Lung (tissue), 12 donors: ENCODE data around the gene ITGA11. TPM values are rescaled to one million over a fixed set of nuclear protein-coding genes. Genes with fewer than 3 reads are reported as not detected.
A peak's percentile ranks its signal among the peaks of the same experiment; 100 is the strongest.

Experiments used
- ATAC-seq: fragments of 200-7000 bp; cut with Tn5 transposase; one replicate; pipeline ENCODE4 v1.9.1; 2020; ENCODE audit warnings: moderate number of reproducible peaks; ENCODE audit not compliant: insufficient read depth, low FRiP score
- DNase-seq, 3 donors: peaks; one replicate each; pipeline ENCODE4 v3.0.0-alpha.2; 2013 to 2017
- H3K27ac ChIP-seq, 2 donors: one replicate each; pipeline ENCODE4 v1.5.1; 2013; ENCODE audit warnings: mild to moderate bottlenecking in 2 of 2, moderate library complexity in 2 of 2, control low read depth in 1 of 2, inconsistent platforms in 1 of 2, low read depth in 1 of 2, low read length in 1 of 2
- H3K27me3 ChIP-seq, 3 donors: one replicate each; pipeline ENCODE4 v1.5.1; 2013; ENCODE audit warnings: low read length in 2 of 3; ENCODE audit not compliant: control insufficient read depth in 3 of 3, insufficient read depth in 3 of 3
- H3K36me3 ChIP-seq, 4 donors: one replicate each; pipeline ENCODE4 v1.5.1; 2013; ENCODE audit warnings: low read length in 4 of 4, mild to moderate bottlenecking in 1 of 4, moderate library complexity in 1 of 4; ENCODE audit not compliant: control insufficient read depth in 4 of 4, insufficient read depth in 4 of 4
- H3K4me1 ChIP-seq, 5 donors: one replicate each; pipeline ENCODE4 v1.5.1; 2013; ENCODE audit warnings: low read length in 5 of 5, mild to moderate bottlenecking in 2 of 5, moderate library complexity in 1 of 5; ENCODE audit not compliant: control insufficient read depth in 5 of 5, insufficient read depth in 5 of 5
- H3K4me3 ChIP-seq: one replicate; pipeline ENCODE4 v1.5.1; 2013; ENCODE audit warnings: mild to moderate bottlenecking, control low read depth, moderate library complexity
- H3K9ac ChIP-seq, 2 donors: one replicate each; pipeline ENCODE4 v1.5.1; 2013; ENCODE audit warnings: low read length in 2 of 2, control low read depth in 1 of 2; ENCODE audit not compliant: insufficient read depth in 1 of 2
- H3K9me3 ChIP-seq, 4 donors: one replicate each; pipeline ENCODE4 v1.5.1; 2013; ENCODE audit warnings: low read length in 3 of 4, mild to moderate bottlenecking in 1 of 4, moderate library complexity in 1 of 4; ENCODE audit not compliant: control insufficient read depth in 4 of 4, insufficient read depth in 3 of 4
- CTCF ChIP-seq: IDR thresholded peaks from 2 replicates; pipeline ENCODE4 v1.5.1; 2012; ENCODE audit warnings: mild to moderate bottlenecking; ENCODE audit errors: control extremely low read depth, extremely low read depth
- WGBS, 2 donors: extraction: QIAGEN DNeasy Blood & Tissue Kit; methylation state at CpG; one replicate each; pipeline ENCODE4 v1.1.7; 2013; 5-methylcytosine and 5-hydroxymethylcytosine counted together
- polyA plus RNA-seq, 2 donors: library from polyadenylated mRNA; stranded (reverse); fragments of 200-250 nt; gene quantifications; one replicate each; pipeline ENCODE4 v1.2.1, GENCODE V29; 2013
- total RNA-seq, 2 donors: library from RNA; depleted of rRNA in 1 of 2; stranded (reverse); fragments of >200 nt in 1 of 2; gene quantifications; one replicate each; pipeline ENCODE4 v1.2.1, GENCODE V29; 2014 to 2021
- donor health status: control.
- donor health status: control.
- donor health status: Bipolar disorder and iron deficiency.
- donor health status: healthy.
- donor health status: DM: yes; HTN: yes; CAD: no.

Gene ITGA11
- total and polyA plus RNA-seq, 4 donors = 0.35 to 1.8 (median 1.0) TPM

GRCh38 chr15:68318008-68318835 is 113.7 kb downstream of the ITGA11 start:
- no peak for ATAC-seq
- H3K9me3 ChIP-seq = no peaks in the 10 kb centered on the region
- H3K27ac ChIP-seq = no peak overlapping the region
- no peak for TF ChIP-seq CTCF
- H3K27me3 ChIP-seq = no peaks in the 10 kb centered on the region
- H3K9ac ChIP-seq = no peak overlapping the region
- no peak for DNase-seq
- no peaks in the 10 kb centered on the region for H3K4me1 ChIP-seq
- no peak overlapping the region for H3K4me3 ChIP-seq
- 79 to 83% methylated on average over 6 of the region's 6 CpGs for WGBS, 2 donors
- no peaks in the 10 kb centered on the region for H3K36me3 ChIP-seq

- Histone ChIP-seq H3K4me1 (no peaks in the 10 kb centered on the region), H3K27ac (no peak overlapping the region), H3K9ac (no peak overlapping the region), H3K9me3 (no peaks in the 10 kb centered on the region), H3K27me3 (no peaks in the 10 kb centered on the region), H3K36me3 (no peaks in the 10 kb centered on the region), H3K4me3 (no peak overlapping the region)
- DNase-seq (peak in 1 of 3 donors; percentile 2), ATAC-seq (no peak)
- TF ChIP-seq CTCF = no peak
- 88 to 95% methylated on average over 16 of the region's 16 CpGs for WGBS, 2 donors
These were observed 114.5 kb downstream of the ITGA11 start for GRCh38 chr15:68317281-68318007.

GRCh38 chr15:68316061-68316804 is 115.7 kb downstream of the ITGA11 start:
- TF ChIP-seq CTCF = no peak
- no peak overlapping the region for H3K4me3 ChIP-seq
- H3K9ac ChIP-seq = no peak overlapping the region
- DNase-seq (peak in 1 of 3 donors; percentile 20), ATAC-seq (no peak)
- no peaks in the 10 kb centered on the region for H3K36me3 ChIP-seq
- WGBS, 2 donors = 77 to 83% methylated on average over 17 of the region's 17 CpGs
- no peak overlapping the region for H3K27ac ChIP-seq
- H3K9me3 ChIP-seq = no peaks in the 10 kb centered on the region
- no peaks in the 10 kb centered on the region for H3K27me3 ChIP-seq
- no peaks in the 10 kb centered on the region for H3K4me1 ChIP-seq
